Endodermal cell (in vitro differentiated cells): Measurements from ENCODE around the gene CHRNB1. TPM values are rescaled to one million over a fixed set of nuclear protein-coding genes. Genes with fewer than 3 reads are reported as not detected.
A peak's percentile ranks its signal among the peaks of the same experiment; 100 is the strongest.

Experiments used
- DNase-seq: peaks from one replicate; pipeline ENCODE4 v3.0.0-alpha.2; 2017
- H3K27ac ChIP-seq: 2 replicates; pipeline ENCODE4 v1.5.1; 2013; ENCODE audit warnings: mild to moderate bottlenecking, low read depth, low read length, moderate library complexity
- H3K27me3 ChIP-seq: 2 replicates; pipeline ENCODE4 v1.6.1; 2013; ENCODE audit warnings: mild to moderate bottlenecking, low read length, moderate library complexity; ENCODE audit not compliant: insufficient read depth, control insufficient read depth, poor library complexity, severe bottlenecking
- H3K36me3 ChIP-seq: 2 replicates; pipeline ENCODE4 v1.7.0; 2013; ENCODE audit warnings: mild to moderate bottlenecking, low read length, moderate library complexity; ENCODE audit not compliant: control insufficient read depth, insufficient read depth
- H3K4me1 ChIP-seq: one replicate; pipeline ENCODE4 v1.7.0; 2013; ENCODE audit warnings: low read length; ENCODE audit not compliant: control insufficient read depth, insufficient read depth
- H3K4me3 ChIP-seq: 2 replicates; pipeline ENCODE4 v1.5.1; 2013; ENCODE audit warnings: mild to moderate bottlenecking, low read length, moderate library complexity
- H3K9ac ChIP-seq: 2 replicates; pipeline ENCODE4 v1.6.1; 2013; ENCODE audit warnings: mild to moderate bottlenecking, low read length, moderate library complexity; ENCODE audit not compliant: poor library complexity, severe bottlenecking; ENCODE audit errors: extremely low read depth
- H3K9me3 ChIP-seq: 2 replicates; pipeline ENCODE4 v1.6.1; 2013; ENCODE audit warnings: mild to moderate bottlenecking, low read length, moderate library complexity; ENCODE audit not compliant: control insufficient read depth
- H3K27ac Mint-ChIP-seq: 2 replicates; pipeline ENCODE4 v1.8.0; 2020; ENCODE audit warnings: mixed read lengths
- H3K27me3 Mint-ChIP-seq: 2 replicates; pipeline ENCODE4 v1.8.0; 2021; ENCODE audit warnings: mild to moderate bottlenecking, mixed read lengths; ENCODE audit not compliant: insufficient read depth
- H3K36me3 Mint-ChIP-seq: 2 replicates; pipeline ENCODE4 v1.8.0; 2020; ENCODE audit warnings: low read depth, mixed read lengths
- H3K4me1 Mint-ChIP-seq: 2 replicates; pipeline ENCODE4 v1.8.0; 2020; ENCODE audit warnings: mixed read lengths
- H3K4me3 Mint-ChIP-seq: 2 replicates; pipeline ENCODE4 v1.8.0; 2020; ENCODE audit warnings: mild to moderate bottlenecking, moderate library complexity, mixed read lengths
- H3K9me3 Mint-ChIP-seq: 2 replicates; pipeline ENCODE4 v1.8.0; 2020; ENCODE audit warnings: mild to moderate bottlenecking, mixed read lengths
- CTCF ChIP-seq: fragments of 200-600 bp; sonication (generic); conservative IDR thresholded peaks from 2 replicates; pipeline ENCODE4 v1.5.0; 2021; ENCODE audit warnings: antibody characterized with exemption, mild to moderate bottlenecking
- WGBS, 2 experiments: methylation state at CpG; one replicate each; pipeline versions ENCODE4 v1.1.5 to v1.1.7; 2013; ENCODE audit warnings: missing lambda C conversion rate in 2 of 2, mixed read lengths in 1 of 2; ENCODE audit not compliant: insufficient coverage in 1 of 2, insufficient read length in 1 of 2; 5-methylcytosine and 5-hydroxymethylcytosine counted together
- total RNA-seq, 2 donors: library from RNA; stranded (reverse); fragmentation: NEBNext Ultra II Directional in 1 of 2; extraction: Animal tissue kit (Norgen Biotek cat#: 25700) in 1 of 2; gene quantifications; 2 replicates in 1 of 2; 3 replicates in 1 of 2; pipeline ENCODE4 v1.2.1, GENCODE V29; 2021

The CHRNB1 gene
- total RNA-seq, 2 donors from 2014 or later: 8.7 to 11.6 TPM

GRCh38 chr17:7405350-7406234 is 39.3 kb upstream of the CHRNB1 start:
- DNase-seq: peak; percentile 84
- Histone ChIP-seq H3K4me3 (peak overlapping the region; percentile 91), H3K36me3 (peaks cover 26% of the 10 kb centered on the region), H3K9me3 (no peaks in the 10 kb centered on the region), H3K27ac (no peak overlapping the region), H3K4me1 (no peaks in the 10 kb centered on the region), H3K27me3 (no peaks in the 10 kb centered on the region), H3K9ac (peak overlapping the region; percentile 70)
- peaks cover 16% of the 10 kb centered on the region for H3K27me3 Mint-ChIP-seq
- H3K4me1 Mint-ChIP-seq: peaks cover 20% of the 10 kb centered on the region
- H3K4me3 Mint-ChIP-seq: peak overlapping the region; percentile 77
- H3K27ac Mint-ChIP-seq: peak overlapping the region; percentile 86
- WGBS, 2 experiments: 2 to 3% methylated on average over 12 to 37 of the region's 38 CpGs
- H3K9me3 Mint-ChIP-seq: no peaks in the 10 kb centered on the region
- peaks cover 27% of the 10 kb centered on the region for H3K36me3 Mint-ChIP-seq
- no peak for TF ChIP-seq CTCF

GRCh38 chr17:7406235-7406825 is 38.5 kb upstream of the CHRNB1 start:
- H3K27ac ChIP-seq: no peak overlapping the region
- peak; percentile 77 for DNase-seq
- peak overlapping the region; percentile 91 for H3K4me3 ChIP-seq

GRCh38 chr17:7407082-7407481 is 37.8 kb upstream of the CHRNB1 start:
- Mint-ChIP-seq H3K27ac (no peak overlapping the region), H3K9me3 (no peaks in the 10 kb centered on the region), H3K4me1 (peaks cover 16% of the 10 kb centered on the region), H3K27me3 (peaks cover 16% of the 10 kb centered on the region), H3K4me3 (no peak overlapping the region), H3K36me3 (peaks cover 26% of the 10 kb centered on the region)
- Histone ChIP-seq H3K36me3 (peaks cover 24% of the 10 kb centered on the region), H3K27ac (no peak overlapping the region), H3K9ac (no peak overlapping the region), H3K27me3 (no peaks in the 10 kb centered on the region), H3K4me1 (no peaks in the 10 kb centered on the region), H3K9me3 (no peaks in the 10 kb centered on the region), H3K4me3 (no peak overlapping the region)
- no peak for TF ChIP-seq CTCF
- no peak for DNase-seq
- WGBS, 2 experiments: 85 to 86% methylated on average over 2 to 11 of the region's 13 CpGs

More at GRCh38 chr17:7406235-7406825, 38.5 kb upstream of the CHRNB1 start:
- Histone ChIP-seq H3K4me1 (no peaks in the 10 kb centered on the region), H3K27me3 (no peaks in the 10 kb centered on the region), H3K9me3 (no peaks in the 10 kb centered on the region), H3K36me3 (peaks cover 29% of the 10 kb centered on the region), H3K9ac (peak overlapping the region; percentile 70)
- Mint-ChIP-seq H3K4me1 (peaks cover 20% of the 10 kb centered on the region), H3K36me3 (peaks cover 29% of the 10 kb centered on the region), H3K9me3 (no peaks in the 10 kb centered on the region), H3K4me3 (peak overlapping the region; percentile 77), H3K27ac (no peak overlapping the region), H3K27me3 (peaks cover 16% of the 10 kb centered on the region)
- WGBS, 2 experiments: 21 to 22% methylated on average over 2 to 9 of the region's 12 CpGs
- no peak for TF ChIP-seq CTCF
